Limb (tissue), 2 donors: ENCODE data around the gene HEATR5A.
"Not testable (repeated sequence)": the region's sequence is repeated elsewhere in the genome, so short reads cannot be mapped to it uniquely, and the experiment has no call there.

Experiments used
- DNase-seq, 2 donors: peaks; one replicate each; pipeline ENCODE4 v3.0.0-alpha.2; 2016; ENCODE audit errors: extremely low spot score in 2 of 2

HEATR5A gene

GRCh38 chr14:31389946-31390345 is 30.4 kb downstream of the HEATR5A start:
- DNase-seq = no peak

DNA sequence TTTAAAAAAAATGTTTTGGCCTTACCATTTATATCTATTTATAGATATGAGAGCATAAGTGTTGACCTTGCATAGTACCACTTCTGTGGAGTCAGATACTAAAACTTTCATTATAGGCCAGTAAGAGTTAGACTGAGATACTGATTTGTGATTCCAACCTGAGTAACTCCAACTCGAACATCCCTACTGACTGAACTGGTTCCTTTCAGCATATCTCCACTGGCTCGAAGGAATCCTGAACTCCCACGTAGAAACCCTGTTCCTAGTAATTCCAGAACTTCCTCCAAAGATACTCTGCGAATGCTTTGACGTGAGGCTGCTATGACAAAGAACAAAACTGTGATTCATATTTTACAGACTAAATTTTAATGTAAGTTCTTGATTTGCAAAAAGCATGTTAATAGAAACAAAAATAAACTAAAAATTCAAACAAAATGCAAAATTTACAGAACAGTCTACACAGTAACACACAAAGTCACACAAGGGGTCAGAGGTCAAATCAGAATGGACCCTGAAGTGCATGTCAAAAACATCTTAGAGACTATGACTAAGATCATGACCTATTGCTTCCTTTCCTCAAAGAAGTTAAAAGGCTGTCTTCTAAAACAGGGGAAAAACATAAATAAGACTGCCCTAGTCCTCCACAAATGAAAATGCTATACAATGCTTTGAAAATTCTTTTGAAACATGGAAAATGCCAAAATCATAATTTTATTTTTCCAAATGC is 31.5 kb downstream of the HEATR5A start:
- no peak for DNase-seq

DNA sequence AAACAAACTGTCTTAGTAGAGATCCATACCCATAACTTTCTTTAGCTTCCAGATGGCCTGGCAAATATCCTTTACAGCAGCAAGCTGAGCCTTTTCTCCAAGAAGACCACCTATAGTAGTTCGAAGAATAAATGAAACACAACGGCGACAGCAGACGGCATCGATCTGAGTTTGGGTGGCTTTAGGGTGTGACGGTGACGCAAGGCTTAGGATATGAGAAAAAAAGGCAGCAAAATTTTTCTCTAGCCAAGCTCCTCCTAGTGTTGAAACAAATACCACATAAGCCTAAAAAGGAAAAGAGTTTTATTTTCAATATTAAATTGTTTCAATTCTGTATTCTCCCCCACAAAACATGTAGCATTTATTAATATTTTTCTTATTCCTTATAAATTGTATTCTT is 33.3 kb downstream of the HEATR5A start:
- no peak for DNase-seq

DNA sequence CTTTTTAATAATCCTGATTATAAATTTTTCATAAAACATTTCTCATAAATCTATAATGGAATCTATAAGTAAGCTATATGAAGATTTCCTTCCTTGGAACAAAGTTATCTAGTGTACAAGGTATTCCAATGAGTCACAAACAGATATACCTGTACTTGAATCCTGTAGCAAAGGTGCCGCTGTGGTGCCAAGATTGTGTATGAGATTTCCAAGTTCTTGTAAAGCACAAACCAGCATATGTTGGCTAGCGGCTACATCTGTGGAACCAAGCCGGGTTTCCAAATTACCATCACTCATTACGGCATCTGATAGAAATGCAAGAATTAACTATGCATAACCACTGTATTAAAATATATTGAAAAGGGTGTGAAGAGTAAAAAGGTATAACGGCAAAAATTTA is 34.1 kb downstream of the HEATR5A start:
- DNase-seq = no peak

GRCh38 chr14:31382221-31382620 is 38.1 kb downstream of the HEATR5A start:
- no peak for DNase-seq

DNA sequence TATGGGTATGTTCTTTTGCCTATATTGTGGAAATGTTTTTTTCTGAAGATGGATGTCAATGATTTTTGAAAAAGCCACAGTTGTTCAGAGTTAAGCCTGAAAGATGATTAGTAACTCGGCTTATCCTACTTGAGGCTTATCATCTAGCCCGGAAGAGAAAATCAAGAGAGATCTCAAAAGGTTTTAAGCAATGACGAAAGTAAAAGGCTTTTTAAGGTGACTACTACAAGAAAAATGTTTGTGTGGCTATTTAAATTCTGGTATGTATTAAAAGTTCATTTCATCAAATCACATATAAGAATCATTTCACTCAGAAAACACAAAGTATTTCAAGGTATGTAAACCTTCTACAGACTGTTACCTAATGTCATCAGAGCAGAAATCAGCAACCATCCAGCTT is 40.2 kb downstream of the HEATR5A start:
- DNase-seq = no peak

GRCh38 chr14:31379125-31379947 is 41.0 kb downstream of the HEATR5A start:
- not testable (repeated sequence) for DNase-seq

- DNase-seq = no peak
These were observed 42.9 kb downstream of the HEATR5A start for GRCh38 chr14:31377433-31377832.

DNA sequence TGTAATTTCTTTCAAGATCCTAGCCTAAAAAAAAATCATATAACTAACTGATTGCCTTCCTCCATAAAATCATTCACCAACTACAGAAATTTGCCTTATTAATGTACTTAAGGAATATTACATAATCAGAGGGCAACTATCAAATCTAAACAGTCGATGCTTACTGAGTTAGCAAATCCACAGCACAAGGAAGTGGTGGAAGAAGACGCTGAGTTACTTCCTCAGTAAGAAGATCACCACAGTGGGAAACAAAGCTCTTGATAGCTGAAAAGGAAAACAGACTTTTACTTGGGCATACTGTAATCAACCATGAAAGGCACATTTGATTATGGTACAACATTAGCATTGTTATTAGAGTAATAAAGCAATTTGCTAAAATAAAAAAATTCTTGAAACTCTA is 48.7 kb downstream of the HEATR5A start:
- no peak for DNase-seq

- DNase-seq = no peak
These were observed 56.8 kb downstream of the HEATR5A start for GRCh38 chr14:31363331-31364073.

DNA sequence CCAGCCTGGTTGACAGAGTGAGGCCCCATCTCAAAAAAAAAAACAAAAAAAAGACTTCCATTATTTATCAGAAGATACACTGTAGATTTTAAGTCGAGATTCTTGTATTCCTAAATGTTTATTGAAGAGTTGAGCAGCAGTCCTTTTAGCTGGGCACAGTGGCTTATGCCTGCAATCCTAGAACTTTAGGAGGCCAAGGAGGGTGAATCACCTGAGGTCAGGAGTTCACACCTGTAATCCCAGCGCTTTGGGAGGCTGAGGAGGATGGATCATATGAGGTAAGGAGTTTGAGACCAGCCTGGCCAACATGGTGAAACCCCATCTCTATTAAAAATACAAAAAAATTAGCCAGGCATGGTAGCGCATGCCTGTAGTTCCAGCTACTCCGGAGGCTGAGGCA is 57.6 kb downstream of the HEATR5A start:
- DNase-seq = no peak

- not testable (repeated sequence) for DNase-seq
These were observed 58.6 kb downstream of the HEATR5A start for GRCh38 chr14:31361761-31362160.

- DNase-seq = no peak
These were observed 59.3 kb downstream of the HEATR5A start for GRCh38 chr14:31360919-31361662.

- DNase-seq = no peak
These were observed 63.1 kb downstream of the HEATR5A start for GRCh38 chr14:31357279-31357678.

DNA sequence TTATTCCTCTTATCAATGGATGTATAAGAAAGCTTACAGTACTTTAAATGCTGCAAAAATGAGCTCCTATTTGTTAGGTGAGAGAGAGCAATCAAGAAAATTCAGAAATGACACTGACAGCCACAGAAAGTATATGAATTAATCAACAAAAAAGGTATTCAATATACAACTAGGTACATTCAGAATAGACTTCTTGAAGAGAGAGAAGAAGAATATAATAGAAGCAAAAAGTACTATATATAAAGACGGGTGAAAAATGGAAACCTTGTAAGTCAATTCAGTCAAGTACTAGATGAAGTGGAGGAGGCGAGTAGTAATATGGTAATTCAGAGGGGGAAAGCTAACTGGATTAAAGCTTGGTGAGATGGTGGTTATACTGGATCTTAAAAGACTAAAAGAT is 74.3 kb downstream of the HEATR5A start:
- DNase-seq = no peak

DNA sequence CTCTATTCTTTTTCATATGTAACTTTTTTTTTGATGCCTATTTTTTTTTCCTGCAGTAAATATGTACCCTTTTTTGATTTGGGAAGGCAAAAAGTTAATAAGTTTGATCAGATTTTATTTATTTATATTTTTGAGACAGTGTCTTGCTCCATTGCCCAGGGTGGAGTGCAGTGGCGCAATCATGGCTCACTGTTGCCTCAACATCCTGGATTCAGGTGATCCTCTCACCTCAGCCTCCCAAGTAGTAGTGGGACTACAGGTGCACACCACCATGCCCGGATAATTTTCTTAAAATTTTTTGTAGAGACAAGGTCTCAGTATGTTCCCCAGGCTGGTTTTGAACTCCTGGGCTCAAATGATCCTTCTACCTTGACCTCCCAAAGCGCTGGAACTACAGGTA is 79.1 kb downstream of the HEATR5A start:
- DNase-seq = no peak

GRCh38 chr14:31340297-31341063 is 79.9 kb downstream of the HEATR5A start:
- no peak for DNase-seq

- DNase-seq = no peak
These were observed 80.6 kb downstream of the HEATR5A start for GRCh38 chr14:31339743-31340142.

DNA sequence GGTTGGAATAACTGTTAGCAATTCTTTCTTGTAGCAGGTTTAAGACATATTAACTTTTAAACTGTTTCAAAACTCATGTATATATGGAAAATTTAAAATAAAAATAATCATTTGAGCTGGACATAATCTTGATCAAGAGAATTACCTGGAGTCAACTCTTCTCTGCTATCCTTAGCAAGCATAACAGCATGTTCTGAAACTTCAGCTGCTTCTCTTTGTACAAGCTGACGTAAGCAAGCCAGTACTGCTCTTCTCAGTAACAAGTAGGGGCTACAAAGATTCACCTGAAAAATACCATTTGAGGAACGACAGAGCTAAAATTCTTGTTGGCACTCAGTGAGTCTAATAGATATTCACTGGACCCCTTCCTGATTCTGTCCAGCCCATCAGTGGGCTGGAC is 83.0 kb downstream of the HEATR5A start:
- DNase-seq = no peak

- DNase-seq = no peak
These were observed 83.7 kb downstream of the HEATR5A start for GRCh38 chr14:31336646-31337045.

DNA sequence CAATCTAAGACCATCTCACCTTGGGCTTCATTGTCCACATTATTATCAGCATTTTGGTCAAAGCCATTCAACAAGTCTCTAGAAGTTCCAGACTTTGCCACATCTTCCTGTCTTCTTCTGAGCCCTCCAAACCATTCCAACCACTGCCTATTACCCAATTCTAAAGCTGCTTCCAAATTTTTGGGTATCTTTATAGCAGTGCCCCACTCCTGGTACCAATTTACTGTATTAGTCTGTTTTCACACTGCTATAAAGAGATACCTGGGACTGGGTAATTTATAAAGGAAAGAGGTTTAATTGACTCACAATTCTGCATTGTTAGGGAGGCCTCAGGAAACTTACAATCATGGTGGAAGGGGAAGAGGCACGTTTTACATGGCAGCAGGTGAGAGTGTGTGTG is 89.0 kb downstream of the HEATR5A start:
- DNase-seq = not testable (repeated sequence)
